ENCODE measurements around the gene NOX1. TPM values are rescaled to one million over a fixed set of nuclear protein-coding genes. Genes with fewer than 3 reads are reported as not detected.

The NOX1 gene
- total RNA-seq, 4 donors from 2014 or later: 17.6 to 31.8 (median 23.7) TPM

GRCh38 chrX:100831219-100831946 lies 42.8 kb downstream of the NOX1 start:
- intact Hi-C loops (cut with DNase I; ENCODE audit: low total_unique reads): no loop called here

GRCh38 chrX:100830547-100830946 lies 43.6 kb downstream of the NOX1 start:
- no peak for DNase-seq
- 78% methylated on average over 9 of the region's 9 CpGs; no CpG with 5 or more reads in 1 of the 2 donors for WGBS, 2 donors (ENCODE audit: low coverage in 1 of 2)
- in situ Hi-C loops (cut with MboI; ENCODE audit: low pct_ligation_motif_present in 1 of 4, low pct_unique_long_range_greater_than_20kb in 1 of 4, low sequenced_read_pairs in 3 of 4) (no loop called here), intact Hi-C loops (cut with DNase I; ENCODE audit: low total_unique reads) (no loop called here)
- no peaks in the 10 kb centered on the region for H3K27me3 ChIP-seq
- no peak overlapping the region for H3K4me3 ChIP-seq
- H3K4me1 ChIP-seq: no peaks in the 10 kb centered on the region
- TF ChIP-seq POLR2A (IDR thresholded peaks at IDR 0.05): no peak
- no peak for TF ChIP-seq CTCF (IDR thresholded peaks at IDR 0.05)
- TF ChIP-seq EP300 (IDR thresholded peaks at IDR 0.05; ENCODE audit: low read depth): no peak
- TF ChIP-seq POLR2AphosphoS5 (IDR thresholded peaks at IDR 0.05): no peak
- H3K9me3 ChIP-seq: no peaks in the 10 kb centered on the region
- no peaks in the 10 kb centered on the region for H3K36me3 ChIP-seq
- H3K27ac ChIP-seq: no peak overlapping the region

More at GRCh38 chrX:100831219-100831946, 42.8 kb downstream of the NOX1 start:
- H3K27me3 ChIP-seq: no peaks in the 10 kb centered on the region
- in situ Hi-C loops (cut with MboI; ENCODE audit: low pct_ligation_motif_present in 1 of 4, low pct_unique_long_range_greater_than_20kb in 1 of 4, low sequenced_read_pairs in 3 of 4): no loop called here
- no peak for DNase-seq
- H3K4me3 ChIP-seq: no peak overlapping the region
- H3K9me3 ChIP-seq: no peaks in the 10 kb centered on the region
- H3K27ac ChIP-seq: no peak overlapping the region
- TF ChIP-seq EP300 (IDR thresholded peaks at IDR 0.05; ENCODE audit: low read depth) (no peak), CTCF (IDR thresholded peaks at IDR 0.05) (no peak), POLR2AphosphoS5 (IDR thresholded peaks at IDR 0.05) (no peak), POLR2A (IDR thresholded peaks at IDR 0.05) (no peak)
- 93% methylated on average over 9 of the region's 9 CpGs; no CpG with 5 or more reads in 1 of the 2 donors for WGBS, 2 donors (ENCODE audit: low coverage in 1 of 2)
- no peaks in the 10 kb centered on the region for H3K36me3 ChIP-seq
- no peaks in the 10 kb centered on the region for H3K4me1 ChIP-seq

GRCh38 chrX:100830143-100830542 lies 44.0 kb downstream of the NOX1 start:
- Histone ChIP-seq H3K27me3 (no peaks in the 10 kb centered on the region), H3K36me3 (no peaks in the 10 kb centered on the region), H3K4me3 (no peak overlapping the region), H3K9me3 (no peaks in the 10 kb centered on the region), H3K27ac (no peak overlapping the region), H3K4me1 (no peaks in the 10 kb centered on the region)
- 73 to 78% methylated on average over 4 to 5 of the region's 5 CpGs for WGBS, 2 donors (ENCODE audit: low coverage in 1 of 2)
- DNase-seq: no peak
- in situ Hi-C loops (cut with MboI; ENCODE audit: low pct_ligation_motif_present in 1 of 4, low pct_unique_long_range_greater_than_20kb in 1 of 4, low sequenced_read_pairs in 3 of 4): no loop called here
- no peak for TF ChIP-seq POLR2AphosphoS5 (IDR thresholded peaks at IDR 0.05)
- intact Hi-C loops (cut with DNase I; ENCODE audit: low total_unique reads): no loop called here

- DNase-seq: no peak
- TF ChIP-seq POLR2AphosphoS5 (IDR thresholded peaks at IDR 0.05): no peak
- TF ChIP-seq CTCF (IDR thresholded peaks at IDR 0.05): no peak
- TF ChIP-seq EP300 (IDR thresholded peaks at IDR 0.05; ENCODE audit: low read depth): no peak
- no peak for TF ChIP-seq POLR2A (IDR thresholded peaks at IDR 0.05)
- no peaks in the 10 kb centered on the region for H3K4me1 ChIP-seq
- H3K36me3 ChIP-seq: no peaks in the 10 kb centered on the region
- no peaks in the 10 kb centered on the region for H3K27me3 ChIP-seq
- in situ Hi-C loops (cut with MboI; ENCODE audit: low pct_ligation_motif_present in 1 of 4, low pct_unique_long_range_greater_than_20kb in 1 of 4, low sequenced_read_pairs in 3 of 4) (no loop called here), intact Hi-C loops (cut with DNase I; ENCODE audit: low total_unique reads) (no loop called here)
- no peak overlapping the region for H3K4me3 ChIP-seq
- no peak overlapping the region for H3K27ac ChIP-seq
- H3K9me3 ChIP-seq: no peaks in the 10 kb centered on the region
- 23 to 60% methylated on average over 2 of the region's 2 CpGs for WGBS, 2 donors (ENCODE audit: low coverage in 1 of 2)
These were observed 44.4 kb downstream of the NOX1 start for GRCh38 chrX:100829730-100830129.

All from transverse colon (tissue), 4 donors.